BLaER1 treated with 17β-estradiol and CSF1 and Interleukin-3, amounts not matched to agents 10 nM and 100 nM (cell line): Measurements from ENCODE around the gene CLDN6.

Experiments
- H3K27ac ChIP-seq, 11 experiments: shearing (Covaris generic); formaldehyde crosslinking; 2 replicates each; pipeline ENCODE4 v1.8.1; 2022
- H3K27me3 ChIP-seq, 11 experiments: shearing (Covaris generic); formaldehyde crosslinking; 2 replicates each; pipeline ENCODE4 v1.8.1; 2022
- H3K36me3 ChIP-seq, 11 experiments: shearing (Covaris generic); formaldehyde crosslinking; 2 replicates each; pipeline ENCODE4 v1.8.1; 2022
- H3K4me1 ChIP-seq, 10 experiments: shearing (Covaris generic); formaldehyde crosslinking; 2 replicates each; pipeline ENCODE4 v1.8.1; 2022
- H3K4me2 ChIP-seq, 11 experiments: shearing (Covaris generic); formaldehyde crosslinking; 2 replicates each; pipeline ENCODE4 v1.8.1; 2022
- H3K4me3 ChIP-seq, 10 experiments: shearing (Covaris generic); formaldehyde crosslinking; 2 replicates each; pipeline ENCODE4 v1.8.1; 2022
- H3K9ac ChIP-seq, 11 experiments: shearing (Covaris generic); formaldehyde crosslinking; 2 replicates each; pipeline ENCODE4 v1.8.1; 2022
- H3K9me3 ChIP-seq, 11 experiments: shearing (Covaris generic); formaldehyde crosslinking; replicated peaks in 1 of 11; 2 replicates each; pipeline ENCODE4 v1.8.1; 2022
- H4K20me1 ChIP-seq, 11 experiments: shearing (Covaris generic); formaldehyde crosslinking; 2 replicates each; pipeline ENCODE4 v1.8.1; 2022
- Cebpa-rat ChIP-seq, 11 experiments: shearing (Covaris generic); IDR thresholded peaks; 2 replicates each; pipeline ENCODE4 v1.8.1; 2022

The CLDN6 gene

DNA sequence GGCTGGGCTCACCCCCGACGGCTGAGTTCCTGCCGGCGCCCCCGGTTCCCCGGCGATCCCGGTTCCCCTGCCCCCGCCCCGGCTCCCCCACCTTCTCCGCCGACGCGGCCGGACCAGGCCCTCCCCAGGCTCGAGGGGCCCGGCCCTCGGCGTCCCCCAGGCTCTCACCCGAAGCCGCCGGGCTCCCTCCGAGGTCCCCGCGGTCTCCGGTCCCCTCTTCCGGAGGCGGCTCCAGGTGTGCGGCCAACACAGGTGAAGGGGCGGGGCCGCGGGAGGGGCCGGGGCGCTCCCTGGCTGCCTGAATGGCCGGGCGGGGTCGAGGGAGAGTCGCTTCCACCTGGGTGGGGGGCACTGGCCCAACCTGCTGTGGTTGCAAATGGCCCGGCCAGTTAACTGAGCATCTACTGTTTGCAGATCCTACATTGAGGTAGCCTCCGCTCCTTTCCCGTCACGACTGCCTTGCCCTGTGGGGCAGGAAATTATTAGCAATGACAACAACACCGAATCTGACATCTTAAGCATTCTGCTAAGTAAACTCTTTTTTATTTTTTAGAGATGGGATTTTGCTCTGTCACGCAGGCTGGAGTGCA lies 18.8 kb upstream of the CLDN6 start, which contains the start of gene BICDL2:
Gene BICDL2 (minus strand): TSS at position 219 of the 590 bp plus-strand sequence. CDS start 1,448 bp downstream, outside the sequence.
- H3K9me3 ChIP-seq: no peaks in the 10 kb centered on the region
- H3K4me2 ChIP-seq: peak within 1 kb of the TSS; percentile 46 to 87 (median 62); a peak in 20 of 22 replicates
- no peak within 1 kb of the TSS for H3K27ac ChIP-seq
- peaks cover 94 to 100% (median 100%) of the 10 kb centered on the region in 11 experiments for H3K27me3 ChIP-seq
- peaks cover 10 to 21% (median 13%) of the 10 kb centered on the region in 10 experiments; a peak in 17 of 20 replicates for H3K4me1 ChIP-seq
- H3K4me3 ChIP-seq: peak within 1 kb of the TSS in 8 of 10 experiments; percentile 9 to 51 (median 36); a peak in 8 of 20 replicates
- H4K20me1 ChIP-seq: peaks cover 0 to 44% (median 7%) of the 10 kb centered on the region in 11 experiments; a peak in 11 of 22 replicates
- no peaks in the 10 kb centered on the region for H3K36me3 ChIP-seq
- TF ChIP-seq Cebpa-rat (IDR thresholded peaks at IDR 0.05): no peak
- H3K9ac ChIP-seq: peak within 1 kb of the TSS in 3 of 11 experiments; percentile 2 to 57 (median 41); a peak in 1 of 22 replicates

DNA sequence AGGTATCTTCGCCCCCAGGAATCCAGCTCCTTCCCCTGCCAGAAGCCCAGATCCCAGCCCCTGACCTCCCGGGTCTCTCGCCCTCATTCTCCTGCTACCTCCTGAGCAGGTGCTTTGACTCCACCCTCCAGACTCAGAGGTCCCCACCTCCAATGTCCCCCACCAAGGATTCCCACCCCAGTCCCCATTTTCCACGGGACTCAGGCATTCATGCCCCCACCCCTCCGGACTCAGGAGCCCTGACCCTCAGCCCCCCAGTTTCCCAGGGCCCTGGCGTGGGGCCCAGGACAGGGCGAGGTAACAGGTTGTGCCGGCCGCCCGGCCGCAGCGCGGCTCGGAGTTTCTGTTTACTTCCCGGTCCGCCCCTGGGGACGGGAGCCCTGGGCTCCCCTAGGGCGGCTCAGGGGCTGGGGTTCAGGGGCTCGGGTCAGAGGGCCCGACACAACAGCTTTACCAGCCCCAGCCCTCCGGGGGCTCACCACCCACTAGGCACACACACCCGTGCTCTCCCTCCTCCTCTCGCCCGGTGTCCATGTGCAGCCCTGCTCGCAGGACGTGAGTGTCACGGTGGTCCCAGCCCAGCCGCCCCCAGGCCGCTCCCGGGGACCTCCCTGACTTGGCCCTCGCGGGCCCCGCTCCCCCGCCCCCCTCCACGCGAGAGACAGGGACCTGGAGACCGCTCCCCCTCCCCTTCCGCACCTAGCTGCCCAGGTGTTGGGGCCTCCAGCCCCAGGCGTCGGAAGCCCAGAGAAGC lies 18.2 kb upstream of the CLDN6 start:
- TF ChIP-seq Cebpa-rat (IDR thresholded peaks at IDR 0.05): no peak
- peak overlapping the region in 3 of 11 experiments; percentile 2 to 57 (median 41); a peak in 1 of 22 replicates for H3K9ac ChIP-seq
- no peak overlapping the region for H3K27ac ChIP-seq
- peaks cover 96 to 100% (median 100%) of the 10 kb centered on the region in 11 experiments for H3K27me3 ChIP-seq
- peak overlapping the region in 8 of 10 experiments; percentile 9 to 51 (median 36); a peak in 8 of 20 replicates for H3K4me3 ChIP-seq
- peaks cover 10 to 21% (median 13%) of the 10 kb centered on the region in 10 experiments; a peak in 17 of 20 replicates for H3K4me1 ChIP-seq
- H3K4me2 ChIP-seq: peak overlapping the region; percentile 46 to 87 (median 62); a peak in 20 of 22 replicates
- H4K20me1 ChIP-seq: peaks cover 0 to 49% (median 11%) of the 10 kb centered on the region in 11 experiments; a peak in 14 of 22 replicates
- H3K36me3 ChIP-seq: no peaks in the 10 kb centered on the region
- no peaks in the 10 kb centered on the region for H3K9me3 ChIP-seq

DNA sequence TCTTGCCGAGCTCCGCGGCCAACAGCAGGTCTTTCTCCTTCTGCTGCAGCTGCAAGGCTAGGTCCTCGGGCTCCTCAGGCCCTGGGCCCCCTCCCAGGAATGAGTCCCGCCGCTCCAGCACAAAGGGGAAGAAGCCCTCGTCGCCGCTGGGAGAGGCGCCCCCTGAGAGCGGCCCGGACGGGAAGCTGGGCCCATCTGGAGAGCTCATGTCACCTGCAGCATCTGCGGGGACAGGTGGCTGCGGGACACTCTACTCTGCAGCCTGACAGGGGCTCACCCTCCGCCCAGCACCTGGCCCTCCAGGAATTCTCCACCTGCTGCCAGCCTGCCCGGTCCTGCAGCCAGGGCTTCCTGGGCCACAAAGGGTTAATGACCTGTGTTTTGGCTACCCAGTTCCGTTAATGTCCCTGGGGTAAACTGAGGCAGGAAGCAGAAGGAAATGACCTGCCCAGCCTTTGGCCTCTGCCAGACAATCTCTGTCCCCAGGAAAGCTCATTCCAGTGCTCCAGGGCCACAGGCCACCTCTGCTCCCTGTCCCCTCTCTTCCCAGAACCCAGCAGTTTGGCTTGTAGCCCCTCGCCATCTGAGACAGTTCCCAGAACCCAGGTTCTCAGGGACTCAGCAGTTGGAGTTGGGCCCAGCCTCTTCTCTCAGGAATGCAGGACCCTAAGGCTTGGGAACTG lies 17.4 kb upstream of the CLDN6 start:
- no peaks in the 10 kb centered on the region for H3K9me3 ChIP-seq
- no peak for TF ChIP-seq Cebpa-rat (IDR thresholded peaks at IDR 0.05)
- peak overlapping the region in 3 of 10 experiments; percentile 9 to 33 (median 13); a peak in 1 of 20 replicates for H3K4me3 ChIP-seq
- H3K9ac ChIP-seq: no peak overlapping the region
- peaks cover 99 to 100% (median 100%) of the 10 kb centered on the region in 11 experiments for H3K27me3 ChIP-seq
- H3K4me2 ChIP-seq: peak overlapping the region; percentile 7 to 87 (median 62); a peak in 9 of 22 replicates
- H4K20me1 ChIP-seq: peaks cover 0 to 56% (median 18%) of the 10 kb centered on the region in 11 experiments; a peak in 16 of 22 replicates
- peaks cover 10 to 21% (median 13%) of the 10 kb centered on the region in 10 experiments; a peak in 17 of 20 replicates for H3K4me1 ChIP-seq
- no peaks in the 10 kb centered on the region for H3K36me3 ChIP-seq
- H3K27ac ChIP-seq: no peak overlapping the region

DNA sequence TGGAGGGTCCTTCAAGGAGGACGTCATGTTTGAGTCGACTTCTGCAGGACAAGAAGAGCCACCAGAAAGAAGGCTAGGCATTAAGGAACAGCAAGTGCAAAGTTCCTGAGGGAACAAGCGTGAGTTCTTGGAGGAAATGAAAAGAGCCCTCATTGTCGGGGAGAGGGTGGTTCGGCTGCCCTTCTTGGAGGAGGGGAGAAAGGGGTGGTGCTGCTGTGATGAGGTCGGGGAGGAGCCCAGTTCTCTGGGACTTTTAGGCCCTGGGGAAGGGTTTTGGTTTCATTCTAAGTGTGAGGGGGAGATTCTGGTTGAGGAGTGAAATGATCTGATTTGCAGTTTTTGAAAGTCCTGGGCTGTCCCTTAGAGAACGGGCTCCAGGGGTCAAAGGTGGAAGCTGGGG lies 14.6 kb upstream of the CLDN6 start:
- Histone ChIP-seq H3K9ac (no peak overlapping the region), H3K4me1 (peaks cover 26 to 44% (median 37%) of the 10 kb centered on the region in 10 experiments), H3K4me3 (no peak overlapping the region), H4K20me1 (peaks cover 0 to 78% (median 44%) of the 10 kb centered on the region in 11 experiments; a peak in 19 of 22 replicates), H3K4me2 (no peak overlapping the region), H3K9me3 (no peaks in the 10 kb centered on the region), H3K27ac (no peak overlapping the region), H3K27me3 (peaks cover 94 to 99% (median 94%) of the 10 kb centered on the region in 11 experiments), H3K36me3 (peaks cover 0 to 3% (median 0%) of the 10 kb centered on the region in 11 experiments; a peak in 4 of 22 replicates)
- TF ChIP-seq Cebpa-rat (IDR thresholded peaks at IDR 0.05): no peak

DNA sequence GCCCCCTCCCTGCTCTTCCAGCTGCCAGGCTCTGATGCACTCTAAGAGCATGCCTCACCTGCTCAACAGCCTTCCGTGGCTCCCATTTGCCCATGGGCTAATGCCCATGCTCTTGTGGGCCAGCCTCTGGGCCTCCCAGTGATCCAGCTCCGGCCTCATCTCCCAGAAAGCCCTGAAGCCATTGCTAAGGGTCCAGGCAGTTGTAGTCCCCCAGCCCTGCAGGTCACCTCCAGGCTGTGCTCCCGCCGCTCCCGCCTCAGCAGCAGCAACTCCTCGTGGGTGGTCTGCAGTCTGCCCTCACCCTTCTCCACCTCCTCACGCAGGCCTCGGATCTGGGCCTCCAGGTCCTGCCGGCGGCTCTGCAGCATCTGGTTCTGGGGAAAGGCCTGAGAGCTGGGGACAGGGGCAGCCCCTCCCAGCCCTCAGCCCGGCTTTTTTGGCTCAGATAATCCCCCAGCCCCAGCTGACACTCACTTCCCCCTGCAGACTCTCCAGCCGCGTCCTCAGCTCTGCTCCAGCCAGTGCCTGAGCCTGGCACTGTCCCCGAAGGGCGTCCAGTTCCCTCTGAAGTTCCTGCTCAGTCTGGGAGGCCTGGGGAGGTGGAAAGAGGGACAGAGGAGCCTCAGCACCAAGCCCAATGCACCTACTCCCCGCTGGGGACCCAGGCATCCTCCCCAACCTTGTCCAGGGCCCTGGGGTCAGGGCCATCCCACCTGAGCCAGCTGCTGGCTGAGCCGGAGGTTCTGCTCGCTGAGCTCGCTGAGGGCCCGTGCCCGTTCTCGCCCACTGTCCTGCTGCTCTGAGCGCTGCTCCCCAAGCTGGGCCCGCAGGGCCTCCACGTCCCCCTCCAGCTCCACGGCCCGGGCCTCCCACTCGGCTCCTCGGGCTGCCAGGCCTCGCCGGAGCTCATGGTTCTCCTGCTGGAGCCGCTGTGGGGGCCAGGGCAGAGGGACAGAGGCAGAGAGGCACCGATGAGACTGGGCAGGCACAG lies 12.5 kb upstream of the CLDN6 start:
- no peak overlapping the region for H3K9ac ChIP-seq
- H3K4me2 ChIP-seq: peak overlapping the region in 7 of 11 experiments; percentile 57 to 87 (median 79); a peak in 7 of 22 replicates
- peak overlapping the region in 2 of 10 experiments; percentile 29 to 46; a peak in 1 of 20 replicates for H3K4me3 ChIP-seq
- H3K27me3 ChIP-seq: peaks cover 73 to 78% (median 73%) of the 10 kb centered on the region in 11 experiments
- H3K27ac ChIP-seq: no peak overlapping the region
- TF ChIP-seq Cebpa-rat (IDR thresholded peaks at IDR 0.05): no peak
- peaks cover 0 to 80% (median 59%) of the 10 kb centered on the region in 11 experiments; a peak in 20 of 22 replicates for H4K20me1 ChIP-seq
- H3K36me3 ChIP-seq: peaks cover 19 to 24% (median 21%) of the 10 kb centered on the region in 11 experiments
- no peaks in the 10 kb centered on the region for H3K9me3 ChIP-seq
- H3K4me1 ChIP-seq: peaks cover 22 to 44% (median 35%) of the 10 kb centered on the region in 10 experiments

DNA sequence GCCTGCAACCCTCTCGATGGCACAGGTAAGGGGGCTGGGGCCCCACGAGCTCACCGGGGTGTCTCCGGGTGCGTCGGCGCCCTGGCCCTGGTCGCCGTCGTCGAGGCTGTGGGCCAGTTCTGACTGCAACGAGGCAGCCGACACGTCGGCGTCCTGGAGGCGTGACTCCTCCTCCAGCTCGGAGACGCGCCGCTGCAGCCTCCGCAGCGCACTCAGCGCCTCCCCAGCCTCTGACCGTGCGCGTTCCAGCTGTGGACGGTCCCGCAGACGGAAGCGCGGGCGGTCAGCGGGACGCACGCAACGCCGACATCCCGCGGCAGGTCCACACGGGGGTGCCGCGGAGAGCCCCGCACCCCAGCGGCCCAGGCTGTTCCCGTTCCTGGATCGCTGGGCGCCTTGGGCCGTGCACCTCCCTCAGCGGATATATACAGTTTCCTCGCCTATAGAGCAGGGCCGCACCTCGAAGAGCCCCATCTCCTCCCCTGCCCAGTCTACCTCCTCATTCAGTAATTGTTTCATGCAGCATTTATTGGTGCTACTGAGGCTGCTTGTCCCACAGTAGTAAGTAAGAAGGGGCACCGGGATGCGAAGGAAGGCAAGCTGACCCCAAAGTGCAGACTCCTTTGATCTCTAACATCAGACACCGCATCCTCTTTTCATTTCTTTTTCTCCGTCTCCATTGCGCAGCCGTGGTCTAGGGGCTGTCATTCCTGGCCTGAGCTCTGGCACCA lies 11.7 kb upstream of the CLDN6 start:
- Histone ChIP-seq H3K9me3 (no peaks in the 10 kb centered on the region), H3K4me1 (peaks cover 28 to 47% (median 40%) of the 10 kb centered on the region in 10 experiments), H3K4me2 (peak overlapping the region; percentile 57 to 87 (median 76); a peak in 21 of 22 replicates), H4K20me1 (peaks cover 0 to 85% (median 66%) of the 10 kb centered on the region in 11 experiments; a peak in 20 of 22 replicates), H3K27ac (no peak overlapping the region), H3K27me3 (peaks cover 64 to 69% (median 65%) of the 10 kb centered on the region in 11 experiments), H3K36me3 (peaks cover 20 to 28% (median 23%) of the 10 kb centered on the region in 11 experiments), H3K9ac (peak overlapping the region in 1 of 11 experiments; percentile 33; a peak in 1 of 22 replicates), H3K4me3 (peak overlapping the region in 8 of 10 experiments; percentile 20 to 51 (median 38); a peak in 12 of 20 replicates)
- TF ChIP-seq Cebpa-rat (IDR thresholded peaks at IDR 0.05): no peak
